Pancreas (tissue), 10 donors: Measurements from ENCODE around the gene KCNH6. TPM values are rescaled to one million over a fixed set of nuclear protein-coding genes. Genes with fewer than 3 reads are reported as not detected.
A peak's percentile ranks its signal among the peaks of the same experiment; 100 is the strongest.

Source experiments
- ATAC-seq, 4 donors: fragments of 200-7000 bp; cut with Tn5 transposase; one replicate each; pipeline versions ENCODE4 v1.8.0 to v1.9.1; 2020; ENCODE audit warnings: mild to moderate bottlenecking in 4 of 4, moderate library complexity in 4 of 4
- DNase-seq, 6 donors: peaks; one replicate each; pipeline ENCODE4 v3.0.0-alpha.2; 2020
- FAIRE-seq: peaks from 2 replicates; lab custom pipeline; 2012; peaks lifted over from hg19 to GRCh38; lab: Jason Lieb, UNC
- H3K27ac ChIP-seq, 4 donors: fragments of 200-600 bp; sonication (generic); 1 replicate in 3 of 4; 2 replicates in 1 of 4; pipeline versions ENCODE4 v1.5.0 to v1.8.0; 2020
- H3K27me3 ChIP-seq, 4 donors: fragments of 200-600 bp; one replicate each; pipeline ENCODE4 v1.8.0; 2021
- H3K36me3 ChIP-seq, 3 donors: fragments of 200-600 bp; sonication (generic) in 1 of 3; one replicate each; pipeline versions ENCODE4 v1.5.0 to v1.8.0; 2020 to 2021
- H3K4me1 ChIP-seq, 3 donors: fragments of 200-600 bp; one replicate each; pipeline ENCODE4 v1.8.0; 2021
- H3K4me3 ChIP-seq, 4 donors: fragments of 200-600 bp; sonication (generic) in 2 of 4; one replicate each; pipeline versions ENCODE4 v1.5.0 to v1.8.0; 2020 to 2021
- H3K9me3 ChIP-seq, 4 donors: fragments of 200-600 bp; one replicate each; pipeline ENCODE4 v1.8.0; 2021
- CTCF ChIP-seq, 4 donors: fragments of 200-600 bp; sonication (generic) in 3 of 4; IDR thresholded peaks; one replicate each; pipeline versions ENCODE4 v1.5.0 to v1.8.0; 2021; ENCODE audit warnings: antibody characterized with exemption in 4 of 4
- WGBS, 2 donors: extraction: QIAGEN DNeasy Blood & Tissue Kit; methylation state at CpG; one replicate each; pipeline ENCODE4 v1.1.7; 2013; 5-methylcytosine and 5-hydroxymethylcytosine counted together
- intact Hi-C, 3 donors: fragments of 100-400 bp; cut with DNase I; formaldehyde crosslinking; loops; one replicate each; pipeline versions ENCODE4 v1.11.1 to v1.14.2; 2022
- polyA plus RNA-seq, 2 donors: library from polyadenylated mRNA; stranded (reverse); fragments of 200-250 nt; gene quantifications; one replicate each; pipeline ENCODE4 v1.2.3, GENCODE V29; 2013
- total RNA-seq, 6 donors: library from RNA; stranded (reverse); fragmentation: NEBNext Ultra II Directional in 4 of 6; extraction: Animal tissue kit (Norgen Biotek cat#: 25700) in 4 of 6; gene quantifications; one replicate each; pipeline versions ENCODE4 v1.2.1 to v1.2.4, GENCODE V29; 2021 to 2023
- donor health status: healthy with polysubstance abuse.
- donor health status: DM: no; HTN: no; CAD: no; lungs with moderate emphysema.
- donor health status: DM: no; HTN: no; CAD: no.
- donor health status: control.
- donor health status: control.
- donor health status: Bipolar disorder and iron deficiency.
- donor health status: DM: yes; HTN: yes; CAD: no.
- donor health status: DM: no; HTN: no; CAD: no.
- donor health status: DM: no; HTN: no; CAD: no.
- donor health status: DM: yes; HTN: yes; CAD: no.

KCNH6 gene
- total and polyA plus RNA-seq, 8 donors, result 0.35 to 12.5 (median 0.95) TPM

- 87 to 98% methylated on average over 3 of the region's 3 CpGs for WGBS, 2 donors
- FAIRE-seq (no peak), DNase-seq (peak in 1 of 6 donors; percentile 14), ATAC-seq (no peak)
- Histone ChIP-seq H3K27ac (no peak overlapping the region), H3K27me3 (no peaks in the 10 kb centered on the region), H3K36me3 (no peaks in the 10 kb centered on the region), H3K4me3 (no peak overlapping the region), H3K9me3 (no peaks in the 10 kb centered on the region), H3K4me1 (peaks cover 0 to 3% (median 0%) of the 10 kb centered on the region in 3 donors)
- intact Hi-C loops, result no loop called here
- no peak for TF ChIP-seq CTCF (IDR thresholded peaks at IDR 0.05)
Measured at GRCh38 chr17:63506627-63507026, 16.5 kb upstream of the KCNH6 start.

GRCh38 chr17:63511331-63511730 lies 11.8 kb upstream of the KCNH6 start:
- intact Hi-C loops, result no loop called here
- Histone ChIP-seq H3K9me3 (no peaks in the 10 kb centered on the region), H3K4me3 (no peak overlapping the region), H3K27me3 (no peaks in the 10 kb centered on the region), H3K27ac (no peak overlapping the region), H3K4me1 (no peaks in the 10 kb centered on the region), H3K36me3 (no peaks in the 10 kb centered on the region)
- no peak for TF ChIP-seq CTCF (IDR thresholded peaks at IDR 0.05)
- no peak for FAIRE-seq
- 88 to 94% methylated on average over 8 of the region's 8 CpGs for whole genome bisulfite sequencing, 2 donors
- ATAC-seq, result no peak
- no peak for DNase-seq

- H3K4me1 ChIP-seq, result no peaks in the 10 kb centered on the region
- intact Hi-C loops, result no loop called here
- no peaks in the 10 kb centered on the region for H3K36me3 ChIP-seq
- FAIRE-seq, result no peak
- H3K27me3 ChIP-seq, result no peaks in the 10 kb centered on the region
- DNase-seq, result no peak
- ATAC-seq, result no peak
- H3K27ac ChIP-seq, result no peak overlapping the region
- TF ChIP-seq CTCF (IDR thresholded peaks at IDR 0.05), result no peak
- H3K4me3 ChIP-seq, result no peak overlapping the region
- no peaks in the 10 kb centered on the region for H3K9me3 ChIP-seq
- WGBS, 2 donors, result 87 to 91% methylated on average over 3 of the region's 3 CpGs
Measured at GRCh38 chr17:63512388-63512787, 10.8 kb upstream of the KCNH6 start.

- FAIRE-seq (no peak), DNase-seq (peak in 1 of 6 donors; percentile 13), ATAC-seq (no peak)
- Histone ChIP-seq H3K36me3 (no peaks in the 10 kb centered on the region), H3K4me1 (no peaks in the 10 kb centered on the region), H3K4me3 (no peak overlapping the region), H3K27ac (no peak overlapping the region), H3K27me3 (no peaks in the 10 kb centered on the region), H3K9me3 (no peaks in the 10 kb centered on the region)
- 62 to 70% methylated on average over 7 of the region's 7 CpGs for WGBS, 2 donors
- intact Hi-C loops, result no loop called here
- no peak for TF ChIP-seq CTCF (IDR thresholded peaks at IDR 0.05)
Measured at GRCh38 chr17:63512896-63513644, 10.1 kb upstream of the KCNH6 start.

- intact Hi-C loops, result no loop called here
- 73 to 89% methylated on average over 3 of the region's 3 CpGs for WGBS, 2 donors
- Histone ChIP-seq H3K4me1 (no peaks in the 10 kb centered on the region), H3K9me3 (no peaks in the 10 kb centered on the region), H3K4me3 (no peak overlapping the region), H3K27me3 (no peaks in the 10 kb centered on the region), H3K36me3 (no peaks in the 10 kb centered on the region), H3K27ac (no peak overlapping the region)
- no peak for DNase-seq
- no peak for TF ChIP-seq CTCF (IDR thresholded peaks at IDR 0.05)
- no peak for ATAC-seq
- FAIRE-seq, result no peak
Measured at GRCh38 chr17:63514477-63514876, 8.7 kb upstream of the KCNH6 start.
